K562 (cell line): ENCODE measurements around the gene SAMD15. TPM values are rescaled to one million over a fixed set of nuclear protein-coding genes. Genes with fewer than 3 reads are reported as not detected.

Experiments
- ARID1B ChIP-seq: fragments of 450-650 bp; IDR thresholded peaks from 2 replicates; pipeline ENCODE4 v1.6.1; 2016; ENCODE audit warnings: antibody characterized with exemption, mild to moderate bottlenecking, inconsistent platforms
- CBFA2T2 ChIP-seq: fragments of 450-650 bp; conservative IDR thresholded peaks from 2 replicates; pipeline ENCODE4 v1.6.1; 2017; ENCODE audit warnings: mild to moderate bottlenecking
- CEBPB ChIP-seq: fragments of 450-650 bp; IDR thresholded peaks from 2 replicates; pipeline ENCODE4 v1.6.1; 2016; ENCODE audit warnings: missing genetic modification characterization, missing compliant biosample characterization
- CEBPG ChIP-seq, 3 experiments: fragments of 200-800 bp in 1 of 3; sonication (Bioruptor generic) in 1 of 3; sonication (generic) in 1 of 3; formaldehyde crosslinking in 1 of 3; IDR thresholded peaks in 2 of 3; conservative IDR thresholded peaks in 1 of 3; 2 replicates each; pipeline versions ENCODE4 v1.6.1 to v1.8.0; 2016 to 2022; ENCODE audit warnings: missing compliant biosample characterization in 2 of 3, missing genetic modification characterization in 2 of 3, mild to moderate bottlenecking in 1 of 3, missing genetic modification reagents in 1 of 3
- DIDO1 ChIP-seq: fragments of 450-650 bp; IDR thresholded peaks from 2 replicates; pipeline ENCODE4 v1.6.1; 2016; ENCODE audit warnings: low read depth, missing biosample characterization, missing genetic modification characterization
- EGR1 ChIP-seq: fragments of 450-650 bp; conservative IDR thresholded peaks from 2 replicates; pipeline ENCODE4 v1.6.1; 2017; ENCODE audit warnings: mild to moderate bottlenecking
- EP300 ChIP-seq: IDR thresholded peaks from 2 replicates; pipeline ENCODE4 v1.6.1; 2012; ENCODE audit warnings: low read length, improper control_type of control experiment
- ETV6 ChIP-seq, 3 experiments: fragments of 150-350 bp in 1 of 3; sonication (generic) in 1 of 3; formaldehyde crosslinking in 1 of 3; IDR thresholded peaks; 2 replicates each; pipeline versions ENCODE4 v1.6.1 to v1.8.0; 2014 to 2022; ENCODE audit warnings: borderline replicate concordance in 2 of 3, low read depth in 2 of 3, antibody characterized with exemption in 1 of 3, low read length in 1 of 3, mild to moderate bottlenecking in 1 of 3, missing genetic modification reagents in 1 of 3
- GATAD2B ChIP-seq: fragments of 450-650 bp; IDR thresholded peaks from 2 replicates; pipeline ENCODE4 v1.6.1; 2017; ENCODE audit warnings: mild to moderate bottlenecking, borderline replicate concordance
- JUN ChIP-seq, 2 experiments: sonication (generic) in 1 of 2; formaldehyde crosslinking in 1 of 2; IDR thresholded peaks; 2 replicates each; pipeline versions ENCODE4 v1.6.1 to v1.8.0; 2012 to 2022; ENCODE audit warnings: borderline replicate concordance in 2 of 2, mild to moderate bottlenecking in 2 of 2, improper control_type of control experiment in 1 of 2, low read depth in 1 of 2, low read length in 1 of 2, missing genetic modification reagents in 1 of 2
- KLF16 ChIP-seq: IDR thresholded peaks from 2 replicates; pipeline ENCODE4 v1.6.1; 2016; ENCODE audit warnings: antibody characterized with exemption
- MTA3 ChIP-seq: fragments of 450-650 bp; formaldehyde crosslinking; IDR thresholded peaks from 2 replicates; pipeline ENCODE4 v1.6.1; 2017; ENCODE audit warnings: mild to moderate bottlenecking, borderline replicate concordance
- NFIC ChIP-seq: fragments of 450-650 bp; IDR thresholded peaks from 2 replicates; pipeline ENCODE4 v1.6.1; 2017; ENCODE audit warnings: mild to moderate bottlenecking, inconsistent platforms
- RBM14 ChIP-seq: fragments of 200-400 bp; formaldehyde crosslinking; IDR thresholded peaks from 2 replicates; pipeline ENCODE4 v1.6.1; 2018; ENCODE audit warnings: low read depth, mild to moderate bottlenecking, low read length, moderate library complexity, borderline replicate concordance; ENCODE audit not compliant: insufficient read depth
- SMARCA4 ChIP-seq: fragments of 450-650 bp; IDR thresholded peaks from 2 replicates; pipeline ENCODE4 v1.6.1; 2016
- SMARCC2 ChIP-seq: fragments of 450-650 bp; IDR thresholded peaks from 2 replicates; pipeline ENCODE4 v1.6.1; 2017; ENCODE audit warnings: antibody characterized with exemption, moderate library complexity, mild to moderate bottlenecking, low read depth
- SMARCE1 ChIP-seq: fragments of 450-650 bp; IDR thresholded peaks from 2 replicates; pipeline ENCODE4 v1.7.1; 2016; ENCODE audit warnings: mild to moderate bottlenecking
- SOX6 ChIP-seq: fragments of 450-650 bp; IDR thresholded peaks from 2 replicates; pipeline ENCODE4 v1.6.1; 2014; ENCODE audit warnings: mild to moderate bottlenecking
- SP2 ChIP-seq: IDR thresholded peaks from 2 replicates; pipeline ENCODE4 v1.6.1; 2011; ENCODE audit warnings: mild to moderate bottlenecking, low read depth, low read length, moderate library complexity; ENCODE audit not compliant: poor library complexity, severe bottlenecking; ENCODE audit errors: extremely low read depth
- TAF1 ChIP-seq: IDR thresholded peaks from 2 replicates; pipeline ENCODE4 v1.6.1; 2011; ENCODE audit warnings: mild to moderate bottlenecking, low read length, moderate library complexity; ENCODE audit not compliant: insufficient read depth, control insufficient read depth, severe bottlenecking; ENCODE audit errors: extremely low read depth
- TEAD2 ChIP-seq: fragments of 450-650 bp; IDR thresholded peaks from 2 replicates; pipeline ENCODE4 v1.6.1; 2016; ENCODE audit warnings: missing genetic modification characterization, control low read depth, missing compliant biosample characterization
- TEAD4 ChIP-seq, 2 experiments: sonication (generic) in 1 of 2; formaldehyde crosslinking in 1 of 2; IDR thresholded peaks; 2 replicates each; pipeline versions ENCODE4 v1.6.1 to v1.8.0; 2012 to 2022; ENCODE audit warnings: borderline replicate concordance in 1 of 2, inconsistent platforms in 1 of 2, low read length in 1 of 2, mild to moderate bottlenecking in 1 of 2, missing genetic modification reagents in 1 of 2
- U2AF2 ChIP-seq: fragments of 200-400 bp; formaldehyde crosslinking; optimal IDR thresholded peaks from 2 replicates; pipeline ENCODE3; 2017; ENCODE audit warnings: low read depth, mild to moderate bottlenecking, low read length
- ZEB2 ChIP-seq: fragments of 450-650 bp; IDR thresholded peaks from 2 replicates; pipeline ENCODE4 v1.6.1; 2016
- ZNF780A ChIP-seq: fragments of 250-450 bp; sonication (Bioruptor Pico); IDR thresholded peaks from 2 replicates; pipeline ENCODE4 v1.5.0; 2021; ENCODE audit warnings: mild to moderate bottlenecking
- polyA plus RNA-seq, 8 experiments: library from polyadenylated mRNA; depleted of rRNA in 4 of 8; stranded (reverse) in 5 of 8; unstranded in 3 of 8; fragments of >200 nt; fragmentation: Nextera tagmentation in 2 of 8; fragmentation: Illumina TruSeq in 1 of 8; extraction: Ambion mirVana in 2 of 8; extraction: Trizol in 1 of 8; gene quantifications; 2 replicates each; pipeline versions ENCODE4 v1.2.1 to v1.2.3, GENCODE V29; 2011 to 2014; ENCODE audit warnings: inconsistent platforms in 1 of 8, missing spikeins in 1 of 8
- total RNA-seq, 7 experiments: library from RNA; depleted of rRNA in 6 of 7; stranded (reverse); fragments of >200 nt in 6 of 7; fragmentation: Illumina TruSeq in 2 of 7; extraction: Trizol in 2 of 7; gene quantifications; 2 replicates each; pipeline versions ENCODE4 v1.2.1 to v1.2.3, GENCODE V29; 2011 to 2021; ENCODE audit warnings: low replicate concordance in 1 of 7
- TF ChIP-seq, protein P1 (sequence below): sonication (generic); IDR thresholded peaks from 2 replicates; pipeline ENCODE4 v1.6.1; 2016
- TF ChIP-seq, protein P2 (sequence below): sonication (generic); formaldehyde crosslinking; IDR thresholded peaks from 2 replicates; pipeline ENCODE4 v1.8.1; 2022; ENCODE audit warnings: missing genetic modification reagents

Gene SAMD15
- total and polyA plus RNA-seq, 9 of the 15 experiments (the other 6 are each of a cell fraction or from before 2014, with no cell fraction given), result 0.18 to 0.54 (median 0.25) TPM

DNA sequence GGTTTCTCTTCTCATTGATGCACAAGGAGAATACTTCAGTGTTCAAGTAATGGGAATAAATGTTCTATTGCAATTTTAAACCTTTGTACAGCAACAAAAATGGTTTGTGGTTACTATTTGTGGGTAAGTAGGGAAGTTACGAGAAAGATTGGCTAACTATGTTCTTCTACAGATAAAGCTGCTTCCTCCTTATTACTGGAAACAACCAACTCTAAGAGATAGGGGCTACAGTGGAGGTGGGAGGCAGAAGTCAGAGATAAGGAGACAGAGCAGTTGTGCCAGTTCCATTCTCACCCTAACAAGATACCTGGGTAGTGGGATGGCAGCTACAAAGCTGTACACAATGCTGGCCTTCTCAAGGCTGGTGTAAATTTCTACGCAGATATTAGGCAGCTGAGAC, 30.0 kb downstream of the SAMD15 start (continued):
- TF ChIP-seq, protein P1, sequence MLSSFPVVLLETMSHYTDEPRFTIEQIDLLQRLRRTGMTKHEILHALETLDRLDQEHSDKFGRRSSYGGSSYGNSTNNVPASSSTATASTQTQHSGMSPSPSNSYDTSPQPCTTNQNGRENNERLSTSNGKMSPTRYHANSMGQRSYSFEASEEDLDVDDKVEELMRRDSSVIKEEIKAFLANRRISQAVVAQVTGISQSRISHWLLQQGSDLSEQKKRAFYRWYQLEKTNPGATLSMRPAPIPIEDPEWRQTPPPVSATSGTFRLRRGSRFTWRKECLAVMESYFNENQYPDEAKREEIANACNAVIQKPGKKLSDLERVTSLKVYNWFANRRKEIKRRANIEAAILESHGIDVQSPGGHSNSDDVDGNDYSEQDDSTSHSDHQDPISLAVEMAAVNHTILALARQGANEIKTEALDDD, result peak; percentile 93
- TF ChIP-seq, protein P2, sequence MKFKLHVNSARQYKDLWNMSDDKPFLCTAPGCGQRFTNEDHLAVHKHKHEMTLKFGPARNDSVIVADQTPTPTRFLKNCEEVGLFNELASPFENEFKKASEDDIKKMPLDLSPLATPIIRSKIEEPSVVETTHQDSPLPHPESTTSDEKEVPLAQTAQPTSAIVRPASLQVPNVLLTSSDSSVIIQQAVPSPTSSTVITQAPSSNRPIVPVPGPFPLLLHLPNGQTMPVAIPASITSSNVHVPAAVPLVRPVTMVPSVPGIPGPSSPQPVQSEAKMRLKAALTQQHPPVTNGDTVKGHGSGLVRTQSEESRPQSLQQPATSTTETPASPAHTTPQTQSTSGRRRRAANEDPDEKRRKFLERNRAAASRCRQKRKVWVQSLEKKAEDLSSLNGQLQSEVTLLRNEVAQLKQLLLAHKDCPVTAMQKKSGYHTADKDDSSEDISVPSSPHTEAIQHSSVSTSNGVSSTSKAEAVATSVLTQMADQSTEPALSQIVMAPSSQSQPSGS, result no peak
- no peak for TF ChIP-seq CEBPB (tag)
- peak; percentile 47; the same call in 1 of the 2 replicates for TF ChIP-seq SMARCE1
- TF ChIP-seq TEAD2 (tag), result no peak
- TF ChIP-seq RBM14, result no peak
- TF ChIP-seq SP2, result no peak
- TF ChIP-seq CBFA2T2, result peak; percentile 56
- TF ChIP-seq ZNF780A (CRISPR knock-in tag), result no peak
- TF ChIP-seq GATAD2B, result peak; percentile 15; the same call in 1 of the 2 replicates
- 0 out of 2 replicates have a peak, but pooled peaks have one; percentile 19 for TF ChIP-seq EGR1
- no peak for TF ChIP-seq CEBPG (CRISPR knock-in tag; IDR thresholded peaks at IDR 0.05)
- peak; percentile 41 to 43; a peak in 2 of 4 replicates for TF ChIP-seq CEBPG (tag; conservative IDR thresholded peaks at IDR 0.05 in 1 of 2, IDR thresholded peaks at IDR 0.05 in 1 of 2)
- no peak for TF ChIP-seq JUN (IDR thresholded peaks at IDR 0.05; ENCODE audit: borderline replicate concordance, low read depth, low read length)
- TF ChIP-seq JUN (CRISPR knock-in tag; IDR thresholded peaks at IDR 0.05; ENCODE audit: borderline replicate concordance), result no peak
- no peak for TF ChIP-seq DIDO1 (tag)
- peak; percentile 71 for TF ChIP-seq EP300
- peak; percentile 83 for TF ChIP-seq TEAD4 (IDR thresholded peaks at IDR 0.05; ENCODE audit: low read length)
- TF ChIP-seq TEAD4 (CRISPR knock-in tag; IDR thresholded peaks at IDR 0.05; ENCODE audit: borderline replicate concordance), result no peak
- no peak for TF ChIP-seq U2AF2
- TF ChIP-seq KLF16, result peak; percentile 63
- TF ChIP-seq ETV6 (IDR thresholded peaks at IDR 0.05; ENCODE audit: borderline replicate concordance in 1 of 2, low read depth in 2 of 2, low read length in 1 of 2), result no peak
- TF ChIP-seq ETV6 (CRISPR knock-in tag; IDR thresholded peaks at IDR 0.05; ENCODE audit: borderline replicate concordance), result no peak
- peak; percentile 74 for TF ChIP-seq ARID1B
- TF ChIP-seq MTA3, result 0 out of 2 replicates have a peak, but pooled peaks have one; percentile 14
- 0 out of 2 replicates have a peak, but pooled peaks have one; percentile 25 for TF ChIP-seq SMARCC2
- TF ChIP-seq TAF1, result no peak
- TF ChIP-seq NFIC, result 0 out of 2 replicates have a peak, but pooled peaks have one; percentile 23
- TF ChIP-seq SMARCA4, result peak; percentile 52; the same call in 1 of the 2 replicates
- 0 out of 2 replicates have a peak, but pooled peaks have one; percentile 27 for TF ChIP-seq SOX6
- TF ChIP-seq ZEB2, result peak; percentile 25; the same call in 1 of the 2 replicates
